VCaP (cell line): ENCODE measurements around the gene GADD45GIP1.
A peak's percentile ranks its signal among the peaks of the same experiment; 100 is the strongest.

Experiments used
- H3K27ac ChIP-seq: fragments of 450-650 bp; 2 replicates; pipeline ENCODE4 v1.5.1; 2017
- TF ChIP-seq, protein P1 (sequence below): fragments of 450-650 bp; conservative IDR thresholded peaks from 2 replicates; pipeline ENCODE4 v1.5.1; 2017; ENCODE audit warnings: mild to moderate bottlenecking, moderate library complexity

Gene GADD45GIP1

DNA sequence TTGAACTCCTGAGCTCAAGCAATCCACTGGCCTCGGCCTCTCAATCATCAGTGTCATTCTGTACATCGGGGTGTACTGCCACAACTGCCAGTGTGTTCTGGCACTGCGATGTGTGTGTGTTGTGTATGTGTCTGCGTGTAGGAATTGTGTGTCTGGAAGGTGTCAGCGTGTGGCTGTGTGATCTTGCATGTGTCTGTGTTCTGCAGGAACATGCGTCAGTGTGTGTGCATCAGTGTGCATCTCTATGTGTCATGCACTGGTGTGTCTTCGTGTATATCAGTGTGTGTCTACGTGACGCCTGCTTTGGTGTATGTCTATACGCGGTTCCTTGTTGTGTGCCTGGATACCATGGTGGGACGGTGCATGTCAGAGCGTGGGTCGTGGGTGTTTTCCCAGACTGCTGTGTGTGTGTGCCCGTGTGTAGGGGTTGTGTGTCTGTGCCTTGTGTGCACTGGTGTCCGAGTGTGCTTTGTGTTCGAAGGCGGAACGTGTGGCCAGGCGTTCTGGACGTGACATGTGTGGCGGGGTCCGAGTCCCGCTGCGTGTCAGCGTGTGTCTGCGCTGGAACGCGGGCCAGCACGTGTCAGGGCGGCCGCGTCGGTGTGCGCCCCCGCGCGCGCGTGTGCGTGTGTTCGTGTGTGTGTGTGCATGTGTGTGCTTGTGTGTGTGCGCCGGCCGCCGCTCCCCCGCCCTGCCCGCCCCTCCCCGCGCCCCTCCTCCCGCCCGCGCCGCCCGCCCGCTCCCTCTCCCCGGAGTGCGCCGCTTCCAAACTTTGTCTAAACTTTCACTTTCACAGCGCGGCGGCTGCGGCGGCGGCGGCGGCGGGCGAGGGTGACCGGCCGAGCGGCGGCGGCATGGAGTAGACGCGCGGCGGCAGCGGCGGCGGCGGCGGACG is 37.9 kb upstream of the GADD45GIP1 start, which contains the start of gene NFIX:
TSS of gene NFIX (plus strand) at position 775 of the 895 bp plus-strand sequence. CDS start 363 bp downstream, outside the sequence.
- TF ChIP-seq, protein P1, sequence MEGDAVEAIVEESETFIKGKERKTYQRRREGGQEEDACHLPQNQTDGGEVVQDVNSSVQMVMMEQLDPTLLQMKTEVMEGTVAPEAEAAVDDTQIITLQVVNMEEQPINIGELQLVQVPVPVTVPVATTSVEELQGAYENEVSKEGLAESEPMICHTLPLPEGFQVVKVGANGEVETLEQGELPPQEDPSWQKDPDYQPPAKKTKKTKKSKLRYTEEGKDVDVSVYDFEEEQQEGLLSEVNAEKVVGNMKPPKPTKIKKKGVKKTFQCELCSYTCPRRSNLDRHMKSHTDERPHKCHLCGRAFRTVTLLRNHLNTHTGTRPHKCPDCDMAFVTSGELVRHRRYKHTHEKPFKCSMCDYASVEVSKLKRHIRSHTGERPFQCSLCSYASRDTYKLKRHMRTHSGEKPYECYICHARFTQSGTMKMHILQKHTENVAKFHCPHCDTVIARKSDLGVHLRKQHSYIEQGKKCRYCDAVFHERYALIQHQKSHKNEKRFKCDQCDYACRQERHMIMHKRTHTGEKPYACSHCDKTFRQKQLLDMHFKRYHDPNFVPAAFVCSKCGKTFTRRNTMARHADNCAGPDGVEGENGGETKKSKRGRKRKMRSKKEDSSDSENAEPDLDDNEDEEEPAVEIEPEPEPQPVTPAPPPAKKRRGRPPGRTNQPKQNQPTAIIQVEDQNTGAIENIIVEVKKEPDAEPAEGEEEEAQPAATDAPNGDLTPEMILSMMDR, result no peak
- peak within 1 kb of the TSS; percentile 100 for H3K27ac ChIP-seq

DNA sequence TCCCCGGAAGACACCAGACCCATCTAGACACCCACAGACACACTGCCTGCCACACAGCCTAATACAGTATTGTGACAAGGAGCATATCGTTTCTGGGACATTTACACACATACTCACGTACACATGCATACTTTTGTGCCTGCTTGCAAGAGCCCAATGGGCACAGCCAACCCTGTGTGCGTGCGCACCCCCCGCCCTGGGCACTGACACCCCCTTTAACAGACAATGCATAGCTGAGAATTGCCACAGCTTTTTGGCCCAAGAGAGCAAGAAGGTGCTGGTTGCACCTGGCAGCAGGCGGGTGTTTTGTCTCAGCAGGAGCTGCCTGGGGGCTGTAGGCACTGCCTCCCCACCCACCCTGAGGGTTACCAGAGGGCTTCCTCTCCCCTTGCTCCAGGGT is 36.5 kb upstream of the GADD45GIP1 start:
- H3K27ac ChIP-seq, result peak overlapping the region; percentile 100
- TF ChIP-seq, protein P1, result no peak

DNA sequence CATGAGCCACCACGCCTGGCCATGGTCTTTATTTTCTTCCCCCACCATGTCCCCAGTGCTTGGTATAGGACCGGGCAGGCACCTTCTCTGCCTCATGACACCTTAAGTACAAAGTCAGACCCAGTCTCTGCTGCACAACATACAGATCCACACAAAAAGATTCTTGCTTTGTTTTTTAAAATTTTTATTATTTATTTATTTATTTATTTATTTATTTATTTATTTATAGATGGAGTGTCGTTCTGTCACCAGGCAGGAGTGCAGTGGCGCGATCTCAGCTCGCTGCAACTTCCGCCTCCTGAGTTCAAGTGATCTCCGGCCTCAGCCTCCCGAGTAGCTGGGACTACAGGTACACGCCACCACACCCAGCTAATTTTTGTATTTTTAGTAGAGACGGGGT is 35.7 kb upstream of the GADD45GIP1 start:
- TF ChIP-seq, protein P1, result no peak
- H3K27ac ChIP-seq, result peak overlapping the region; percentile 72; the same call in 1 of the 2 replicates

DNA sequence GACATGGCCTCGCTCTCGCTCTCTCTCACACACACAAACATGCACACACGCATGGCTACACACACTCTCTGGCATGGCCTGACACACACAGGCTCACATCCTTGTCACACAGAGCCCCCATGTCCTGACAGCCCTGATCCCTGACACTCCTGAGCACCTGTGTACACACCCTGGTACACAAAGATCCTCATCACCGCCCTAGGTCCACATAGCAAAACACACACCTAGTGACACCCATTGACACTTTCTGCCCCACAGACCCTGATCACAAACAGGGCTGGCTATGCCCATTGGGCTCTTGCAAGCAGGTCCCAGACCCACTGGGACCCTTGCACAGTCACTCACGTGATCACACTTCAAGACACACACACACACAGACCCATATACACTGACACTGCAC is 34.3 kb upstream of the GADD45GIP1 start:
- TF ChIP-seq, protein P1, result no peak
- peak overlapping the region; percentile 72 for H3K27ac ChIP-seq

DNA sequence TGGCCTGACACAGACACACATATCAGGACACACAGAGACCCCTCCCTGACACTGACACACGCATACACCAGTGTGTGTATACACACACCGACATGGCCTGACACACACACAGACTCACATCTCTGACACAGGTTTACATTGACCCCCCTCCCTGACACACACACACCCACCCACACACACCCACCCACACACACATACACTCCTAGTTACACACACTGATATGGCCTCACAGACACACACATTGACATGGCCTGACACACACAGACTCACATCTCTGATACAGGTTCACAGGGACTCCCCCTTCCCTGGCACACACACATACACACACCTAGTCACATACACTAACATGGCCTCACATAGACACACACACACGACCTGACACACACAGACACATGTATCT is 33.8 kb upstream of the GADD45GIP1 start:
- peak overlapping the region; percentile 72 for H3K27ac ChIP-seq
- TF ChIP-seq, protein P1, result no peak

DNA sequence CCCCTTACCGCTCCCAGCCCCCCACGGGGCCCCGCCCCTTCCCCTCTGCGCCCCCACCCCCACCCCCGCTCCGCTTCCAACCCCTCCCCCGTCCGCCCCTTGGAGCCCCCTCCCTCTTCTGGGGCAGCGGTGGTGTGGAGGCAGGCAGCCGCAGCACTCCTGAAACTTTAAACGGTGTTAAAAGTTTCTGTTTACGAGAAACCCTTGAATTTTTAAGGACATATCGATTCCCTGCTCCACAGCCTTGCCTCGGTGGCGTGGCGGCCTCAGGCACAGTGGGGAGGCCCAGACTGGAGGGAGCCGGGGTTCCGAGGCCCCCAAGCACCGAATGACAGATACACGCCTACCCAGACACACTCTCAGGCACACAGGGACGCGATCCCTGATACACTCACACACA is 33.4 kb upstream of the GADD45GIP1 start:
- TF ChIP-seq, protein P1, result no peak
- H3K27ac ChIP-seq, result peak overlapping the region; percentile 72

DNA sequence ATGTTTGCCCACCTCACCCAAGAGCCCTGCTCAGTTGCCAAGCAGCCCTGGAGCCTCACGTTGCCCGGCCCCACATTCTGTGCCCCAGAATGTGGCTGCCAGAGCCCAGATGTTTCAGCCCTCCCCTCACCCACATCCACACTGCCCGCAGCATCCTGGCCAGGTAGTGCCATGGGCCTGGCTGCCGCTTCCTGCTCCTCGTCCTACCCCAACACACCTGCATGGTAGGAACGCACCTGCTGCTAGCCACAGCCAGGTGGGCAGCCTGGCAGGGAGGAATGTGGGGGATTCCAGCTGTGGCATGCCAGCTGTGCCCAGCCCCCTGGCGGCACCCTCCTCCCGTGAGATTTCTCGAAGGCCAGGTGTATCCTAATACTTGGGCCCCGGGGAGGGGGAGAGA is 30.8 kb upstream of the GADD45GIP1 start:
- TF ChIP-seq, protein P1, result no peak
- H3K27ac ChIP-seq, result no peak overlapping the region
